Measurements from ENCODE around the gene ZBBX. TPM values are rescaled to one million over a fixed set of nuclear protein-coding genes. Genes with fewer than 3 reads are reported as not detected.

The ZBBX gene
- total and polyA plus RNA-seq, 9 of the 15 experiments (the other 6 are each of a cell fraction or from before 2014, with no cell fraction given), result not detected

DNA sequence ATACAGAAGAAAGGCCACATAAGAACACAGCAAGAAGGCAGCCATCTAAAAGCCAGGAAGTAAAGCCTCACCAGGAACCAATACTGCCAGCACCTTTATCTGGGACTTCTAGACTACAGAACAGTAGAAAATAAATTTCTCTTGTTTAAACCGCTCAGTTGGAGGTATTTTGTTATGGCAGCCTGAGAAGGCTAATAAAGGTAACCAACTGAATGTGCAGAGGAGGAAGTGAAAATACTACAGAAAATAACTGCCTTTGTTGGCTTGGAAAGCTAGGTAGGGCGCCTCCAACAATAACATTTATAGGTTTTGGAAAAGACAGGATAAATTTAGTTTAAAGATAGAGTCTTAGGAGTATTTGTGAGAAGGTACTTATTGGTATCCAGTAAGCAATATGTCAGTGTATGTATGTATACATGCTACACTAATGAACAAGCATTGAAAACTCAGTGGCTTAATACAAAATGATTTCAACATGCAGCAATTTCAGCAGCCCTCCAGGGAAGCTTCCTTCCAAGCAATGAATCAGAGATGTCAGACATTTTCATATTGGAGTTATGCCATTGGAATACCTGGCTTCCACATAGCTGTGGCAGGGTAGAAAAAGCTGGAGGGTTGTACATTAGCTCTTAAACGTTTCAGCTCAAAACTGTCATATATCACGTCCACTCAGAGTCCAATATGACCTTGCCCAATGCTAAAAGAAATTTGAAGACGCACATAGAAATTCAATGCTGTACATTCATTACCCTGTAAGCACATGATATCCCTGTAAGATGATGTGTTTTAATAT, 48.9 kb downstream of the ZBBX start (continued):
- TF ChIP-seq STAG1 (CRISPR knock-in tag; IDR thresholded peaks at IDR 0.05; ENCODE audit: borderline replicate concordance) (no peak), ZFP36 (IDR thresholded peaks at IDR 0.05; ENCODE audit: low read depth, low read length, partially characterized antibody) (no peak)

GRCh38 chr3:167323572-167323971, 56.5 kb downstream of the ZBBX start:
- BruUV-seq (replicated peaks), result no TSS peak
- no peaks in the 10 kb centered on the region for H3K4me1 ChIP-seq (replicated peaks in 1 of 2; ENCODE audit: control insufficient read depth in 2 of 2, insufficient read depth in 2 of 2, low read length in 2 of 2)
- POLR2A ChIA-PET, result no interaction called here
- H4K20me1 ChIP-seq (replicated peaks; ENCODE audit: control insufficient read depth, insufficient read depth, low read length), result no peaks in the 10 kb centered on the region
- 0% methylated on average over 2 of the region's 2 CpGs for WGBS (ENCODE audit: insufficient coverage, low coverage, missing lambda C conversion rate)
- H3K9me3 ChIP-seq (replicated peaks; ENCODE audit: control insufficient read depth, insufficient read depth, low read depth, low read length), result no peaks in the 10 kb centered on the region
- H3K36me3 ChIP-seq (ENCODE audit: control insufficient read depth, insufficient read depth, low read length), result no peaks in the 10 kb centered on the region
- H3K4me2 ChIP-seq (ENCODE audit: insufficient read depth, low read length), result no peak overlapping the region
- intact Hi-C loops (cut with micrococcal nuclease), result no loop called here
- H3K9ac ChIP-seq (ENCODE audit: insufficient read depth in 1 of 2, low read depth in 2 of 2, low read length in 2 of 2), result no peak overlapping the region
- H3K27ac ChIP-seq (ENCODE audit: extremely low read depth, low read depth, low read length), result no peak overlapping the region
- no peaks in the 10 kb centered on the region for H3K27me3 ChIP-seq (ENCODE audit: control insufficient read depth in 2 of 2, insufficient read depth in 2 of 2, low read length in 2 of 2)
- DNase-seq (ENCODE audit: extremely low read depth in 1 of 4, low spot score in 3 of 4) (no peak), ATAC-seq (no peak), FAIRE-seq (no peak)
- no peaks in the 10 kb centered on the region for H3K9me1 ChIP-seq (ENCODE audit: control insufficient read depth, insufficient read depth, low read length)
- no peak overlapping the region for H2AFZ ChIP-seq (ENCODE audit: low read depth, low read length)
- in situ Hi-C loops (cut with MboI), result no loop called here
- H3K4me3 ChIP-seq, result no peak overlapping the region
- H3K79me2 ChIP-seq (ENCODE audit: control insufficient read depth, insufficient read depth, low read length), result no peaks in the 10 kb centered on the region
- CTCF ChIA-PET (ENCODE audit: low intra/inter-chr PET ratio), result no interaction called here
- TF ChIP-seq HDGF (IDR thresholded peaks at IDR 0.05), result no peak
- TF ChIP-seq SRF (CRISPR knock-in tag; IDR thresholded peaks at IDR 0.05), result no peak
- no peak for TF ChIP-seq AFF4 (CRISPR knock-in tag; IDR thresholded peaks at IDR 0.05)
- TF ChIP-seq, protein P1, sequence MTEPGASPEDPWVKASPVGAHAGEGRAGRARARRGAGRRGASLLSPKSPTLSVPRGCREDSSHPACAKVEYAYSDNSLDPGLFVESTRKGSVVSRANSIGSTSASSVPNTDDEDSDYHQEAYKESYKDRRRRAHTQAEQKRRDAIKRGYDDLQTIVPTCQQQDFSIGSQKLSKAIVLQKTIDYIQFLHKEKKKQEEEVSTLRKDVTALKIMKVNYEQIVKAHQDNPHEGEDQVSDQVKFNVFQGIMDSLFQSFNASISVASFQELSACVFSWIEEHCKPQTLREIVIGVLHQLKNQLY (CRISPR knock-in tag; conservative IDR thresholded peaks at IDR 0.05), result no peak
- TF ChIP-seq ZNF699 (CRISPR knock-in tag; IDR thresholded peaks at IDR 0.05; ENCODE audit: insufficient replicate concordance), result no peak
- TF ChIP-seq TCF3 (CRISPR knock-in tag; IDR thresholded peaks at IDR 0.05), result no peak
- TF ChIP-seq GATAD2A (IDR thresholded peaks at IDR 0.05), result no peak
- no peak for TF ChIP-seq ZNF449 (CRISPR knock-in tag; IDR thresholded peaks at IDR 0.05)
- TF ChIP-seq EHMT2 (IDR thresholded peaks at IDR 0.05), result no peak
- TF ChIP-seq SMC3 (conservative IDR thresholded peaks at IDR 0.05; ENCODE audit: insufficient read depth, low read depth, low read length), result no peak
- TF ChIP-seq ZBTB43 (CRISPR knock-in tag; IDR thresholded peaks at IDR 0.05), result no peak
